ENCODE results near the gene WASHC4. TPM values are rescaled to one million over a fixed set of nuclear protein-coding genes. Genes with fewer than 3 reads are reported as not detected.

WASHC4 gene
- total and polyA plus RNA-seq, 11 donors, result 9.3 to 42.9 (median 23.2) TPM

- Histone ChIP-seq H3K27me3 (no peaks in the 10 kb centered on the region), H3K4me3 (no peak overlapping the region), H3K36me3 (peaks cover 0 to 69% (median 64%) of the 10 kb centered on the region in 9 donors), H3K4me1 (peaks cover 5 to 56% (median 30%) of the 10 kb centered on the region in 12 donors), H3K27ac (no peak overlapping the region), H3K9me3 (no peaks in the 10 kb centered on the region)
- no peak for TF ChIP-seq CTCF (IDR thresholded peaks at IDR 0.05)
- TF ChIP-seq POLR2A (IDR thresholded peaks at IDR 0.05), result no peak
- intact Hi-C loops (cut with DNase I), result no loop called here
- WGBS, 4 donors, result 78 to 84% (median 81%) methylated on average over 3 of the region's 3 CpGs
- ATAC-seq, result no peak
- DNase-seq, result no peak
Measured at GRCh38 chr12:105113094-105113493, 5.6 kb downstream of the WASHC4 start.

GRCh38 chr12:105116969-105117368 is 9.4 kb downstream of the WASHC4 start:
- no peak for TF ChIP-seq POLR2A (IDR thresholded peaks at IDR 0.05)
- no peak overlapping the region for H3K27ac ChIP-seq
- intact Hi-C loops (cut with DNase I), result loop anchor here in 1 of 10 donors (5.0 kb wide), 1 partner anchor 35 kb away; no protein-coding TSS in a partner anchor
- ATAC-seq (no peak), DNase-seq (no peak)
- 86 to 95% (median 92%) methylated on average over 1 of the region's 1 CpG for WGBS, 4 donors
- no peak overlapping the region for H3K4me3 ChIP-seq
- peaks cover 0 to 19% (median 2%) of the 10 kb centered on the region in 12 donors for H3K4me1 ChIP-seq
- H3K9me3 ChIP-seq, result no peaks in the 10 kb centered on the region
- no peaks in the 10 kb centered on the region for H3K27me3 ChIP-seq
- peaks cover 0 to 100% (median 95%) of the 10 kb centered on the region in 9 donors for H3K36me3 ChIP-seq

GRCh38 chr12:105120551-105120950 is 13.0 kb downstream of the WASHC4 start:
- Histone ChIP-seq H3K36me3 (peaks cover 0 to 100% (median 100%) of the 10 kb centered on the region in 9 donors), H3K27me3 (no peaks in the 10 kb centered on the region), H3K9me3 (no peaks in the 10 kb centered on the region), H3K4me3 (no peak overlapping the region), H3K27ac (no peak overlapping the region), H3K4me1 (peaks cover 0 to 4% (median 0%) of the 10 kb centered on the region in 12 donors)
- intact Hi-C loops (cut with DNase I), result no loop called here
- DNase-seq (no peak), ATAC-seq (no peak)
- no peak for TF ChIP-seq POLR2A (IDR thresholded peaks at IDR 0.05)
- 92 to 98% (median 95%) methylated on average over 2 of the region's 2 CpGs for WGBS, 4 donors

GRCh38 chr12:105138248-105138647 is 30.7 kb downstream of the WASHC4 start:
- H3K27ac ChIP-seq, result no peak overlapping the region
- intact Hi-C loops (cut with DNase I), result no loop called here
- no peak overlapping the region for H3K4me3 ChIP-seq
- no peak for DNase-seq
- peaks cover 0 to 100% (median 96%) of the 10 kb centered on the region in 9 donors for H3K36me3 ChIP-seq
- no peaks in the 10 kb centered on the region for H3K27me3 ChIP-seq
- no peak for ATAC-seq
- TF ChIP-seq POLR2A (IDR thresholded peaks at IDR 0.05) (no peak), CTCF (IDR thresholded peaks at IDR 0.05) (no peak)
- H3K4me1 ChIP-seq, result peaks cover 0 to 6% (median 0%) of the 10 kb centered on the region in 12 donors
- H3K9me3 ChIP-seq, result no peaks in the 10 kb centered on the region
- WGBS, 4 donors, result 89 to 94% (median 90%) methylated on average over 2 of the region's 2 CpGs

GRCh38 chr12:105141320-105141922 is 33.9 kb downstream of the WASHC4 start:
- intact Hi-C loops (cut with DNase I), result no loop called here
- H3K27ac ChIP-seq, result no peak overlapping the region
- no peak overlapping the region for H3K4me3 ChIP-seq
- no peaks in the 10 kb centered on the region for H3K9me3 ChIP-seq
- DNase-seq, result no peak
- H3K36me3 ChIP-seq, result peaks cover 0 to 100% (median 93%) of the 10 kb centered on the region in 9 donors
- TF ChIP-seq CTCF (IDR thresholded peaks at IDR 0.05) (no peak), POLR2A (IDR thresholded peaks at IDR 0.05) (no peak)
- no peaks in the 10 kb centered on the region for H3K27me3 ChIP-seq
- 90 to 93% (median 90%) methylated on average over 6 of the region's 6 CpGs for WGBS, 4 donors
- peaks cover 0 to 9% (median 0%) of the 10 kb centered on the region in 12 donors for H3K4me1 ChIP-seq
- ATAC-seq, result no peak
